OCI-LY3 (cell line): Measurements from ENCODE around the gene SLC51A.

ENCODE experiments used
- H2AFZ ChIP-seq: fragments of 200-600, 300-600 bp; shearing (Covaris generic); 2 replicates; pipeline ENCODE4 v1.6.0; 2014; ENCODE audit warnings: antibody characterized with exemption, low read depth, low read length
- H3K27ac ChIP-seq: fragments of 200-600, 300-600 bp; sonication (generic); 2 replicates; pipeline ENCODE4 v1.5.1; 2014; ENCODE audit warnings: mild to moderate bottlenecking, low read length, moderate library complexity, mixed read lengths
- H3K27me3 ChIP-seq: fragments of 200-600, 300-600 bp; sonication (generic); 2 replicates; pipeline ENCODE4 v1.6.1; 2014; ENCODE audit warnings: low read depth, low read length, mixed read lengths
- H3K36me3 ChIP-seq: fragments of 200-600, 300-600 bp; sonication (generic); replicated peaks from 2 replicates; pipeline ENCODE3; 2014; ENCODE audit warnings: low read depth, low read length, mixed read lengths
- H3K4me1 ChIP-seq: fragments of 300-600, 200-600 bp; sonication (generic); 2 replicates; pipeline ENCODE4 v1.6.1; 2014; ENCODE audit warnings: low read length, mixed read lengths
- H3K4me2 ChIP-seq: fragments of 200-600, 300-600 bp; sonication (generic); 2 replicates; pipeline ENCODE4 v1.6.1; 2014; ENCODE audit warnings: low read length, mixed read lengths
- H3K4me3 ChIP-seq: fragments of 300-600, 200-600 bp; sonication (generic); 2 replicates; pipeline ENCODE4 v1.5.1; 2014; ENCODE audit warnings: antibody characterized with exemption, mild to moderate bottlenecking, low read length, moderate library complexity
- H3K79me2 ChIP-seq: fragments of 300-600, 200-600 bp; shearing (Covaris generic); 2 replicates; pipeline ENCODE4 v1.6.1; 2014; ENCODE audit warnings: mild to moderate bottlenecking, low read length, mixed read lengths
- H3K9ac ChIP-seq: fragments of 300-600, 200-600 bp; shearing (Covaris generic); 2 replicates; pipeline ENCODE4 v1.6.0; 2014; ENCODE audit warnings: mild to moderate bottlenecking, low read length, moderate library complexity
- H3K9me3 ChIP-seq: fragments of 200-600, 300-600 bp; shearing (Covaris generic); 2 replicates; pipeline ENCODE4 v1.6.1; 2014; ENCODE audit warnings: low read length, mixed read lengths; ENCODE audit not compliant: insufficient read depth
- H4K20me1 ChIP-seq: fragments of 200-600, 300-600 bp; sonication (generic); 2 replicates; pipeline ENCODE4 v1.6.1; 2016; ENCODE audit warnings: low read length, mixed read lengths; ENCODE audit not compliant: insufficient read depth
- CTCF ChIP-seq: fragments of 200-600, 300-600 bp; sonication (generic); IDR thresholded peaks from 2 replicates; pipeline ENCODE4 v1.5.1; 2014; ENCODE audit warnings: antibody characterized with exemption, low read length, low read depth
- EZH2phosphoT487 ChIP-seq: fragments of 200-600 bp; shearing (Covaris generic); IDR thresholded peaks from 2 replicates; pipeline ENCODE4 v1.6.1; 2018; ENCODE audit warnings: antibody characterized with exemption, mixed run types, low read depth

The SLC51A gene

GRCh38 chr3:196254376-196255283, 38.3 kb downstream of the SLC51A start:
- TF ChIP-seq EZH2phosphoT487 = no peak
- no peak for TF ChIP-seq CTCF
- Histone ChIP-seq H3K27ac (no peak overlapping the region), H3K9me3 (no peaks in the 10 kb centered on the region), H3K4me3 (no peak overlapping the region), H2AFZ (no peak overlapping the region), H3K9ac (no peak overlapping the region), H3K4me1 (no peaks in the 10 kb centered on the region), H3K36me3 (peaks cover 8% of the 10 kb centered on the region), H4K20me1 (no peaks in the 10 kb centered on the region), H3K27me3 (no peaks in the 10 kb centered on the region), H3K4me2 (no peak overlapping the region), H3K79me2 (no peaks in the 10 kb centered on the region)

GRCh38 chr3:196255776-196256175, 39.4 kb downstream of the SLC51A start:
- Histone ChIP-seq H3K9me3 (no peaks in the 10 kb centered on the region), H3K27ac (no peak overlapping the region), H2AFZ (no peak overlapping the region), H3K27me3 (no peaks in the 10 kb centered on the region), H3K4me3 (no peak overlapping the region), H3K9ac (no peak overlapping the region), H3K4me1 (no peaks in the 10 kb centered on the region), H3K79me2 (no peaks in the 10 kb centered on the region), H4K20me1 (no peaks in the 10 kb centered on the region), H3K4me2 (no peak overlapping the region), H3K36me3 (peaks cover 9% of the 10 kb centered on the region)
- TF ChIP-seq EZH2phosphoT487 (no peak), CTCF (no peak)

- Histone ChIP-seq H3K79me2 (no peaks in the 10 kb centered on the region), H3K4me3 (no peak overlapping the region), H3K27ac (no peak overlapping the region), H3K9ac (no peak overlapping the region), H3K27me3 (no peaks in the 10 kb centered on the region), H3K4me1 (no peaks in the 10 kb centered on the region), H3K36me3 (peaks cover 7% of the 10 kb centered on the region), H3K4me2 (no peak overlapping the region), H2AFZ (no peak overlapping the region), H4K20me1 (no peaks in the 10 kb centered on the region; the same call in 1 of the 2 replicates), H3K9me3 (no peaks in the 10 kb centered on the region)
- TF ChIP-seq EZH2phosphoT487 = no peak
These were observed 44.5 kb downstream of the SLC51A start for GRCh38 chr3:196260784-196261183.

GRCh38 chr3:196263819-196264218, 47.5 kb downstream of the SLC51A start:
- Histone ChIP-seq H2AFZ (no peak overlapping the region), H3K36me3 (peaks cover 3% of the 10 kb centered on the region), H4K20me1 (no peaks in the 10 kb centered on the region; the same call in 1 of the 2 replicates), H3K27me3 (no peaks in the 10 kb centered on the region), H3K79me2 (no peaks in the 10 kb centered on the region), H3K4me1 (peaks cover under 1% of the 10 kb centered on the region), H3K4me3 (no peak overlapping the region), H3K27ac (no peak overlapping the region), H3K9me3 (no peaks in the 10 kb centered on the region), H3K9ac (no peak overlapping the region), H3K4me2 (no peak overlapping the region)
- no peak for TF ChIP-seq CTCF
- no peak for TF ChIP-seq EZH2phosphoT487
